CD4-positive, alpha-beta T cell treated with Interleukin-4 for 4 hours (primary cell): ENCODE results near the gene EWSR1.

Experiments used
- DNase-seq: peaks from one replicate; pipeline ENCODE4 v3.0.0-alpha.2; 2020

Gene EWSR1

DNA sequence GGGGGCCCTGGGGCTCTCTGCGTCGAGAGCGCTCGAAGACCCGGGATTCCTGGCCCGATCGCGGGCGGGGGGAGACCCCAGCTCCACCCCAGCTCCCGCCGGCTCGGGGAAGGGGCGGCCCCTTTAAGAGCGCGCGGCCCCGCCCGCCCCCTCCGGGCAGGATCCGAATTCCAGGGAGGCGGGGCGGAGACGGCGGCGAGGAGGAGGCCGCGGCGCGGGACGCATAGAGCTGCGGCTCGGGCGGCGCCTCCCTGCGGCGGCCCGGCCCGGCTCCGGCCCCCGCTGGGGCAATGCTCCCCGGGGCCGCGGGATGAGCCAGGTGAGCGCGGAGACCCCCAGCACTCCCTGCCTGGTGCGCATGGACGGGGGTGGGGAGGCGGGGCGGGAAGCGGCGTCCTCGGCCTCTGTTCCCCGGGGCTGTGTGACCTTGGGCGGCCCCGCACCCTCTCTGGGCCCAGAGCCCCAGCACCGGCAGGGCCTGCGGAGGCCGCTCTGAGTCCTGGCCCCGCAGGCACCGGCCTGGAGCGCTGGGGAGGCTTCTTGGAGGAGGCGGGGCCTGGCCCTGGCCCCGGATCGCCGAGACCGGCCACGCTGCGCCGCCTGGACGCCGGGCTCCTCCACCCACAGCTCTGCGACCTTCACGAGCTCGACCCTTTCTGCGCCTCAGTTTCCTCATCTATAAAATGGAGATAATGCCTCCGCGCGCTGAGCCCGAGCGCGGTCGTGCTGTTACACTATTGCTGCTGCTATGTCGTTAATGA lies 38.9 kb downstream of the EWSR1 start:
- peak; percentile 7 for DNase-seq

DNA sequence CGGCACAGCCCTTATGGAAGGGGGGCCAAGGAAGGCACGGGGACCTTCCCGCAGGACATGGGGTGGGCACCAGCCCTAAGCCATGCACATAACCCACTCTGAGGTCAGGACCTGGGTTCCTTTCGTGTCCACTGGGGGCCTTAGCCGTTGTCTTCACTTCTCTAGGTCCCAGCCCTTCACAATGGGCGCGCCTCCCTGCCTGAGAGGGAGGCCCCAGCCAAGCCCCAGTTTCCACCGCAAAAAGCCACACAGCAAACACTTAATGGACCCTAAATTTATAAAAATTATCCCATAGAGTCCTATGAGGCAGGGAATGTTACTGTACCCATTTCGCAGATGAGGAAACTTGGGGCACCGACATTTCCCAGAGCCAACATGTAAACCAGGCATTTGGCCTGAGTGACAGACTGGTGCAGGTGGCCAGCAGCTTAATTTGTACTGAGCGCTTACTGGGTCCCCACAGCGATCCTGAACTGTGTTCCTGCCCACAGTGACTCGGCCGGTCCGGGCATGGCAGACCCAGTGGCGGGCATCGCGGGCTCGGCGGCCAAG lies 39.6 kb downstream of the EWSR1 start:
- no peak for DNase-seq

DNA sequence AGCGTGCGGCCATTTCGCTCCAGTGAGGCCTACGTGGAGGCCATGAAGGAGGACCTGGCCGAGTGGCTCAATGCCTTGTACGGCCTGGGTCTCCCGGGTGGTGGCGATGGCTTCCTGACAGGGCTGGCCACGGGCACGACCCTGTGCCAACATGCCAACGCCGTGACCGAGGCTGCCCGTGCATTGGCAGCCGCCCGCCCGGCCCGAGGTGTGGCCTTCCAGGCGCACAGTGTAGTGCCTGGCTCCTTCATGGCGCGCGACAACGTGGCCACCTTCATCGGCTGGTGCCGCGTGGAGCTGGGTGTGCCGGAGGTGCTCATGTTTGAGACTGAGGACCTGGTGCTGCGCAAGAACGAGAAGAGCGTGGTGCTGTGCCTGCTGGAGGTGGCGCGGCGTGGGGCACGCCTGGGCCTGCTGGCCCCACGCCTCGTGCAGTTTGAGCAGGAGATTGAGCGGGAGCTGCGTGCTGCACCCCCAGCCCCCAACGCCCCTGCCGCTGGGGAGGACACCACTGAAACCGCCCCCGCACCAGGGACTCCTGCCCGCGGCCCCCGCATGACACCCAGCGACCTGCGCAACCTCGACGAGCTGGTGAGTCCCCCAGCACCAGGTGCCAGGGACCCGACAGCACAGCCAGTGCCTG lies 40.2 kb downstream of the EWSR1 start:
- DNase-seq, result no peak

DNA sequence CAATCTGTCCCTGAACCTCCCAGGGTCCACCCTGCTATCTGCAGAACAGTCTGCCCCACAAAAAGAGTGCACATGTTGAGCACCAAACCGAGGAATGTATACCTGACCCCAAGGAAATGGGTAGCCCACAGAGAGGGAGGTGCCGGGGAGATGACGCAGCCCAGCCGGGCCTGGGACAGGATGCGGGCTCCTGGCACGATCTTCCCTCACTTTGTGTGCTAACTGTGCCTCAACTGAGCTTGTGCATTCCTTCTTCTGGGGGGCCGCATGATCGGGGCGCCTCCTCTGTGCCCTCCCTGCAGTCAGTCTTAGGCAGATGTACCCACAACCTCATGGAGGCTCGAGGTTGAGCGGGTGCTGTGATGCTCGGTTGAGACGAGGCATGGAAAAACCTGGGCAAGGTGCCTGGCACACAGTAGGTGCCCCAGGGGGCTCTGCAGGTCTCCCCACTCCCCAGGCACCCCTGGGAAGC lies 40.8 kb downstream of the EWSR1 start:
- peak; percentile 12 for DNase-seq

DNA sequence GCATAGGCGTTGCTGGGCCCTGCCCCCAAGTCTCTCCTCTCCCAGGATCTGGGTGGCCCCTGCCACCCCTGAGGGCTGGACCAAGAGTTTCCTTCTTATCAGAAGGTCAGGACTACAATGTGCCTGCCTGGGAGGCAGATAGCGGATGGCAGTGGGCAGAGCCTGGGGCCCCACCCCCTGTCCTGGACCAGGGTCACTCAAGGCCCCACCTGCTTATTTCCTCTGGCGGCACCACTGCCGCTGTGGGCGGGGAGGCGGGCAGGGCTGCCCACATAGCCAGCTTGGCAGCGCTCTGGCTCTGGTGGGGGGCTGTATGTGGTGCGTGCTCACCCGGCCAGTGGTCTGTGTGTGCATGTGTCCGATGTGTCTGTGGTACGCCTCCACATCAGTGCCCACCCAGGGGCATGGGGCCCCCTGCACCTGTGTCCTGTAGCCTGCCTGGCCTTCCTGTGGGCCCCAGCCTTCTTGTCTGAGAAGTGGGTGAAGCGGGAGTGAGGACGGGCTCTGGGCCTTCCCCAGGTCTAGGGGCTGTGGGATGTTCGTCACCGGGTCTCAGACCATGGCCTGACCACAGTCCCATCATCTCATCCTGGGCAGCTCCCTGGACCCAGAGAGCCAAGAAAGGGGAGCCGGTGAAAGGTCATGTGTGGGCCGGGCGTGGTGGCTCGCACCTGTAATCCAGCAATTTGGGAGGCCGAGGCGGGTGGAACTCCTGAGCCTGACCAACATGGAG lies 41.4 kb downstream of the EWSR1 start:
- DNase-seq, result no peak

DNA sequence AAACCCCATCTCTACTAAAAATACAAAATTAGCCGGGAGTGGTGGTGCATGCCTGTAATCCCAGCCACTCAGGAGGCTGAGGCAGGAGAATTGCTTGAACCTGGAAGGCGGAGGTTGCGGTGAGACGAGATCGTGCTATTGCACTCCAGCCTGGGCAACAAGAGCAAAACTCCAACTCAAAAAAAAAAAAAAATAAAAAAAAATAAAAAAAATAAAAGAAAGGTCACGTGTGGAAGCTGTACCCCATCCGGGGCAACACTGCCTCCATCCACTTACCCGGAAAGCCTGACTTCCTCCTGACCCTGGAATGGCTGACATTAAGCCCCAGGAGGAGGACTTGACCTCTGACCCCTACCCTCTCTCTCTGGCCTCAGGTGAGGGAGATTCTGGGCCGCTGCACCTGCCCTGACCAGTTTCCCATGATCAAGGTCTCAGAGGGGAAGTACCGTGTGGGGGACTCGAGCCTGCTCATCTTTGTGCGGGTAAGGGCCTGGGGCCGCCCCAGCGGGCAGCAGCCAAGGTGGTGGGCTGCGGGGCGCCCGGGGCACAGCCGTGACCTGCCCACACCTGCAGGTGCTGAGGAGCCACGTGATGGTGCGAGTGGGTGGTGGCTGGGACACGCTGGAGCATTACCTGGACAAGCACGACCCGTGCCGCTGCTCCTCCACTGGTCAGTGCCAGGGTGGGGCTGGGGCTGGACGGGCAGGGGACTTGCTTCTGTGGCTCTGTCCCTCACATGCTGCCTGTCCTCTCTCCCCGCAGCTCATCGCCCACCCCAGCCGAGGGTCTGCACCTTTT lies 42.2 kb downstream of the EWSR1 start:
- DNase-seq, result no peak

DNA sequence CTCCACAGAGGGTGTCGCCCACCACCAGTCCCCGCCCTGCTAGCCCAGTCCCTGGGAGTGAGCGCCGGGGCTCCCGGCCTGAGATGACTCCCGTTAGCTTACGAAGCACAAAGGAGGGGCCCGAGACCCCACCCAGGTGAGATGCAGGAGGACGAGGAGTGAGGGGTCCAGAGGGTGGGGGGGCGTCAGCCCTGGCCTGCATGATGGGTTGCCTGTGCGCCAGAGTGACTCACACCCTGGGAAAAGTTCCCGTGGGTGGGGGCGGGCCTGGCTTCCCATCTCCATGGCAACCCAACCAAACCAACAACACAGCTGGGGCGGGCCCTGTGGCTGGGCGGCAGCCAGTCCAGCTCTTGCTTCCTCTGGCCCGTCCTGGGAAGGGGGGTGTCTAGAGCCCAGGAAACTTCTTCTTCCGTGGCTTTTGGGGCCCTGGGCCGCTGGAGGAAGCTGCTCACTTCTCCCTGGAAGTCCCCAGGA lies 42.8 kb downstream of the EWSR1 start:
- DNase-seq, result peak; percentile 73

DNA sequence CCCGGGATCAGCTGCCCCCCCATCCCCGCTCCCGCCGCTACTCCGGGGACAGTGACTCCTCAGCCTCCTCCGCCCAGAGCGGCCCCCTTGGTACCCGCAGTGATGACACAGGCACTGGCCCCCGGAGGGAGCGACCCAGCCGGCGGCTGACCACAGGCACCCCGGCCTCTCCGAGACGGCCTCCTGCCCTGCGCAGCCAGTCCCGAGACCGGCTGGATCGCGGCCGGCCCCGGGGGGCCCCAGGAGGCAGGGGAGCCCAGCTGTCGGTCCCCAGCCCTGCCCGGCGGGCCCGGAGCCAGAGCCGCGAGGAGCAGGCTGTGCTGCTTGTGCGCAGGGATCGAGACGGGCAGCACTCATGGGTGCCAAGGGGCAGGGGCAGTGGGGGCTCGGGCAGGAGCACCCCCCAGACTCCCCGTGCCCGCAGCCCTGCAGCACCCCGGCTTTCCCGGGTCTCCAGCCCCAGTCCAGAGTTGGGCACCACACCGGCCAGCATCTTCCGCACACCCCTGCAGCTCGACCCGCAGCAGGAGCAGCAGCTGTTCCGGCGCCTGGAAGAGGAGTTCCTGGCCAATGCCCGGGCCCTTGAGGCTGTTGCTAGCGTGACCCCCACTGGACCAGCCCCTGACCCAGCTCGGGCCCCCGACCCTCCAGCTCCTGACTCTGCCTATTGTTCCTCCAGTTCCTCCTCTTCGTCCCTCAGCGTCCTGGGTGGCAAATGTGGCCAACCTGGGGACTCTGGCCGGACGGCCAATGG lies 43.6 kb downstream of the EWSR1 start:
- DNase-seq, result no peak

DNA sequence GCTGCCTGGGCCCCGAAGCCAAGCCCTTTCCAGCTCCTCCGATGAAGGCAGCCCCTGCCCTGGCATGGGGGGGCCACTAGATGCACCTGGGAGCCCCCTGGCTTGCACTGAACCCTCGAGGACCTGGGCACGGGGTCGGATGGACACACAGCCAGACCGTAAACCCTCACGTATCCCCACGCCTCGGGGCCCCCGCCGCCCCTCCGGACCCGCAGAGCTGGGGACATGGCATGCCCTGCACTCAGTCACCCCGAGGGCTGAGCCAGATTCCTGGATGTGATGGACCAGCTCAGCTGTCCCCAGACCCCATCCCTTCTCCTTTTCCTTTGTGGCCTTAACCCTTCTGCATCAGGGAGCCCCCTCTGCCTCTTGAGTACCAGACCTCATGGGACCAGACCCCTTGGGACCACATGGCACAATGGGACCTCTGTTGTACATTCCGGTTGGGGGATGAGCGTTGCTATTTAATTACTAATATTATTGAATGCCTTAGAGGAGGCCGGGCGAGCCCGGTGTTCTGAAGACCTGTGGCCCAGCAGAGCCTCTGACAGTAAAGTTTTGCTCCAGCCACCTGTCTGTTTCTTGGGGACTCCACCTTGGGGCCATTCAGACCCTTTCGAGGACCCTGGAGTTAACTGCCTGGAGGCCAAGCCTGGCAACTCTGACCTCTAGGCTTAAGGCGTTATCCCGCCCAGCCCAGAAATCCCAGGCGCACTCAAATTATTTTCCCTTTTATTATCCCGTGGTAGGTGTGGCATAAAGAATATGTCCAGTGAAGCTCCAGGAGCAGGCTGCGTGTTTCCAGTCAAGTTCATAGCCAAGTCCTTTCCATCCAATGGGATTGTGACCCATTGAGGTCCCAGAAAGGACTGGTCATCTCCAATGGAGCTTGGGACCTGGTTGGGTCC lies 44.4 kb downstream of the EWSR1 start:
- no peak for DNase-seq

DNA sequence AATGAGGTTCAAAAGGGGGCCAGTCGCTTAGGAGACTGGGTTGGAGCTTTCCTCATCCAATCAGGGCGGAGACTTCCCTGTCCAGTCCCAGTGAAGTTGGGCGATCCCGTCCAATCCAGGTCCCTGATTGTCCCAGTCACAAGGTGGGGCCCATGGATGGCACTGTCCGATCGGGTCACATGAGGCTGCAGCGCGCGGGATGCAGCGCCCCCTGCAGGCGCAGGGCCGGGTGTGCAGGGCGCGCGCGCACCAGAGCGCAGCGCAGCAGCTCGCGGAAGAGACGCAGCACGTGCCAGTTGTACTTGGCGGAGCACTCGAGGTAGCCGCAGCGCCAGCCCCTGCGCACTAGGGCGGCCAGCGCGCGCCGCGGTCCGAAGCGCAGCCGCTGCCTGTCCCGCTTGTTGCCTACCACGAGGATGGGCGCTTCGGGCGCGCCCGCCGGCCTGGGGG lies 45.1 kb downstream of the EWSR1 start:
- no peak for DNase-seq

DNA sequence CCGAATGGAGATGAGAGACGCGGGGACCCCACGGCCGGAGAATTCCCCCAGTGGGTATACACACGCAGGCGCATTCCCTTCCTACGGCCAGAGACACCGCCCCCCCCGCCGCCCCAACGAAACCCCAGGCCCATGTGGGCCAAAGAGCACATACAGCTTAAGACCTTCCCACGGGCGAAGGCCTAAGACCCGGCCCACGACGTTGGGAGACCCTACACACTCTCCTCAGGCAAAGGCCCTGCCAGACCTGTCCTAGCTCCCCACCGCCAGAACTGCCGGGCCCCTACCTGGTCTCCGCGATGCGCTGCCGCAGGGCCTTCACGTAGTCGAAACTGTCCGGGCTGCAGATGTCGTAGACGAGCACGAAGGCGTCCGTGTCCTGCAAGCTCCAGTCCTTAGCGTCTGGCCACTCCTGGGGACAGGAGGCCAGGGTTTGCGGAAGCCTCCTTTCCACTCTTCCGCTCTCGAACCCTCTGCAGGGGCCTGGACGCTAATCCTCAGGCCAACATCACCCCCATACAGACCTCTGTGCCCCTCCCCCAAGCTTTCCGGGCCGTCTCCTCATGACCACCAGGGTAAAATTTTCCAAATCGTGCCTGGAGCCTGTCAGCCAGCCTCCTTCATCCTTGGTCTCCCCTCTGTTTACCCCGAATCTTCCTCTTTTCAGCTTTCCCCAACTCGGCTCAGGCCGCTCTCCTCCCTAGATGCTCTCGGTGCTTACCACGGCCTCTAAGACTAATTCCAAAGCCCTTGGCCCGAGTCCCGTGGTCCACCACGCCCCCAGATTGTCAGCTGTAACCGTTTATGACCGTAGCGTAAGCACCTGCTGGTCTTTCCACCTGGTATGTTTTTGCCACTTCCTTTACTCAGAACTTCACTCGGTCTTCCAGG lies 45.8 kb downstream of the EWSR1 start:
- DNase-seq, result no peak

DNA sequence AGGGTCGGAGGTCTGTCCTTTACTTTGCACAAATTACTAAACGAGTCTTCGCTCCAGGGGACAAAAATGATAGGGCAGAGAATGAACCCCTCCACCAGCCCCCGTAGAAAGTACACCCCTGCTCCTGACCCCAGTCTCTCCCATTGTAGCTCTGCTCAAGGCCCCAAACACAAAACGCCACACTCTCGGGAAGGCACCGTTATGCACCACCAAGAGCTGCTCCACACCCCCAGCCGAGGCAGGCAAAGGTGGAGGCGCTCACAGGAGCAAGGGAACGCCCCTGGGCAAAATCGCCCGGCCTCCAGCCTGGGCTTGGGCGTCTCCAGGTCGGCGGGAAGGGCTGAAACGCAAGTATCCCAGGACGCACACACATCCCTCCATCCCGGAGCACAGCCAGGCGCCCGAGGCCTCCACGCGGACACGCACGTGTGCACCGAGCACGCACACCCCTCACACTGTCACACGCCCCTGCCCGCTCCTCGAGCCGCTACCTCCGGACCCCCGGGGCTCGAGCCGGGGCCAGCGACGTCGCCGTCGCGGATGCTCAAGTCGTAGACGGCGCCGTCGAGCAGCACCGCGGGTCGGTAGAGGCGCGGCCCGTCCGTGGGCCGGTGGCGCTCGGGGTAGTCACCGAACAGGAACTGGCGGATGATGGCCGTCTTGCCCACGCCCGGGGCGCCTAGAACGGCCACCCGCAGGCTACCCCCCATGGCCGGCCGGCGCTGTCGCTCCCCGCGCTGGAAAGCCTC lies 46.6 kb downstream of the EWSR1 start:
- DNase-seq, result no peak

DNA sequence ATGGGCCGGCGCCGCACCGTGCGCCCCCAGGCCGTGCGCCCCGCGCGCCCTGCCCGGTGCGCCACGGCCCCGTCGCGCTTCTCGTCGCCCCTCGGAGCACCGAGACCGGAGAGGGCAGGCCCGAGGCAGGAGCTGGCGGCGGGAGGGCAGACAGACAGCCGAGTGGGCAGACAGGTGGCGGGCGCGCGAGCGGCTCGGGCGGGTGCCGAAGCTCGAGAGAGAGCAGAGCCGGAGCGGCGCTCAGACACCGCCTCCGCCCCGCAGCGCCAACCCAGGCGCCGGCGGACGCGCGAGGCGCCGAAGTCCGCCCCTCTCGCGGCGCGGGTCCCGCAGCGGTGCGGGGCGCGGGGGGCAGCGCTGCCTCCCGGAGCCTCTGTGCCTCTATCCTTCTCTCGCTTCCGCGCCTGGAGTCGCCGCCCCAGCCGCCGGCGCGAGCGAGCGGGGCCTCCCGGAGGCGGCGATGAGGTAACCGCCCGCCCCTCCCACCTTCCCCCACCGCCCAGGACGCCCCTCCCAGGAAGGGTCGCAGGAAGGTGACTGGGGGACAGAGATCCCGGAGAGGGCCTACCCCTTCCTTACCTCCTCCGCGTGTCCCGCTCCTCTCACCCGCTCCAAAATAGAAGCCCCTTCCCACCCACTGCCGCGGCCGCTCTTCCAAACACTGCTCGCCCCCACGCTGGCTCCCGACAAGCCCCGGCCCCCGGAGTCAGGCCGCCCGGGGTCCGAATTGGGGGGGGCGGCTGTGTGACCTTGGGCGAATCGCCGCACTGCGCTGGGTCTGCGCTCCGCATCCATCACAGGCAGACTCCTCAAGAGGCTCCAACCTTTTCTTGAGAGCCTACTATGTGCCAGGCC lies 47.4 kb downstream of the EWSR1 start, which contains the start of gene RASL10A:
TSS of gene RASL10A (minus strand) at position 412 of the 855 bp plus-strand sequence. CDS start 451 bp downstream, outside the sequence.
- no peak for DNase-seq

DNA sequence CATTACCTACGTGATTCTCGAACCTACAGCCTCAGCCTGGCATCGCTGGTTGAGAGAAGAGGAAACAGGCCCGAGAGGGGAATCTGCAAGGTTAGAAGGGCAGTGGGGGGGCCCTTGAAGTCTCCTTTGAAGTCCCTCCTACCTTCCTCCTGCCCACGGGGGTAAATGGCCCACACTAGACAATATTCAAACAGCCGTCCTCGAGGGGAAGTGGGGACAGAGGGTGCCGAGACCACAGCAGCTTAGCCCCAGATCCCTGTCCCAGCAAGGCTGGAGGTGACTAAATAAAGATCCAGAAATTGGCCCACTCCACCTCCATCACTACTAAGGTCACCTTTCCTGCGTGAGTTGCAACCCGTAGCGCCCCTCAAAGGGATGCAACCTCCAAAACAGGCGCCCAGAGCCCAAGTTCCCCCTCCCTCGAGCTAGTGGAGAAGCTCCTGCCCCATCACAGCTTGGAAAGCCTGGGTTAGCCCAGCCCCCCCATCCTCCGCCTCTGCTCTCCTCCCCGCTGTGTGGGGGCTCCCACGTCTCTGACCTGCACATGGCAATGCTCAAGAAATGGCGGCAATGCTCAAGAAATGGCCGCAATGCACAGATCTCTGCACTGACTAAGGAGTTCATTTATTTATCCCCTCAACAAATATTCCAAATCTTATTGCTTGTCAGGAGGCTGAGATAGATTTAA lies 48.2 kb downstream of the EWSR1 start:
- no peak for DNase-seq

DNA sequence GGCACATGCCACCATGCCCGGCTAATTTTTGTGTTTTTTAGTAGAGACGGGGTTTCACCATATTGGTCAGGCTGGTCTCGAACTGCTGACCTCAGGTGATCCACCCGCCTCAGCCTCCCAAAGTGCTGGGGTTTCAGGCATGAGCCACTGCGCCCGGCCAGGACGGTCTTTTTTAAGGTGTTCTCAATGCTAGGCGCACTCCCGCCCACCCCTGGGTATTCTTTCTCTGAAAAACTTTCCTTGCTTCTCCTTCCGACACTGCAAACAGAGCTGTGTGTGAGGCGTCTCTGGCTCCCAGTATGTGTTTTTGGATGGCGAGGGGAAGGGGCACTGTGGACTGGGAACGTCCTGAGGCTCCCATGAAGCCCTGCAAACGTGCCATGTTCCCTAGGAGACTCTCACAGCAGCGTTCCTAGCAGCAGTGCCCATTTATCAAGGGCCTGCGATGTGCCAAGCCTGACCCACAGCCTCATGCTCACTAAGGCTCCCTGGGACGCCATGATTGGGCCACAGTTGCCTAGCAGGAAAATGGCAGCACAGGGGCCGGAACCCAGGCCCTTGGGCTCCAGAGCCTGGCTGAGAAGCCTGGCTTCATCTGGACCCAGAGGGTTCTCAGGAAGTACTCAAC lies 49.9 kb downstream of the EWSR1 start:
- no peak for DNase-seq

DNA sequence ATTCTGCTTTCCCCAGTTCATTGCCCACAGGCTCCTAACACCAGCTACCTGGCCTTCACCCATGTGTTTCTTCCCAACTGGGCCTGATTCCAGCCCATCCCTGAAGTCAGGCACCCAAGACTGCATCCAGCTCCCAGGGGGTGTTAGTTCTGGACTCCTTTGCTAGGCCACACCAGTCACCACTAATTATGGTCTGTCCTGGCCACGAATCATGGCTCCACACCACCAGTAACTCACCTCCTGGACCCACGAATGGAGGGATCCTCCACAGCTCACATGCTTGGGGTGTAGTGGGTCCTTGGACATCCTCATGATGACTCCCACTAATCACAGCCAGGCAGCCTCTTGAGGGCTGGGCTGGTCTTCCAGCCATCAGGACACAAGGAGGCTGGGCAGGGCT lies 51.0 kb downstream of the EWSR1 start:
- no peak for DNase-seq
